ENCODE measurements around the gene DDOST.

GRCh38 chr1:20666146-20666545 is 5.0 kb upstream of the DDOST start:
- TF ChIP-seq POLR2AphosphoS5 (IDR thresholded peaks at IDR 0.05; ENCODE audit: borderline replicate concordance, low read depth, low read length) (no peak), EZH2 (IDR thresholded peaks at IDR 0.05) (no peak), FOXP2 (optimal IDR thresholded peaks at IDR 0.05; ENCODE audit: control extremely low read depth, extremely low read length, insufficient read depth) (no peak)

Measured in SK-N-MC (cell line).